Vagina (tissue), 2 donors: ENCODE data around the gene TTC23. TPM values are rescaled to one million over a fixed set of nuclear protein-coding genes. Genes with fewer than 3 reads are reported as not detected.
A peak's percentile ranks its signal among the peaks of the same experiment; 100 is the strongest.

ENCODE experiments used
- DNase-seq, 2 donors: peaks; one replicate each; pipeline ENCODE4 v3.0.0-alpha.2; 2017; ENCODE audit errors: extremely low spot score in 2 of 2
- H3K27ac ChIP-seq: fragments of 200-600 bp; sonication (generic); one replicate; pipeline ENCODE4 v1.5.1; 2019
- H3K27me3 ChIP-seq: fragments of 200-600 bp; sonication (generic); one replicate; pipeline ENCODE4 v1.5.1; 2019
- H3K36me3 ChIP-seq, 2 donors: fragments of 200-600 bp; sonication (generic); one replicate each; pipeline ENCODE4 v1.5.1; 2017 to 2019
- H3K4me1 ChIP-seq: fragments of 200-600 bp; sonication (generic); one replicate; pipeline ENCODE4 v1.5.1; 2019
- H3K4me3 ChIP-seq, 2 donors: fragments of 200-600 bp; sonication (generic); 1 replicate in 1 of 2; 2 replicates in 1 of 2; pipeline ENCODE4 v1.5.1; 2016 to 2019
- H3K9me3 ChIP-seq: fragments of 200-600 bp; sonication (generic); one replicate; pipeline ENCODE4 v1.5.1; 2019
- CTCF ChIP-seq, 3 experiments: fragments of 450-650 bp in 2 of 3; fragments of 200-600 bp in 1 of 3; sonication (generic) in 1 of 3; IDR thresholded peaks; one replicate each; pipeline ENCODE4 v1.5.1; 2017 to 2019; ENCODE audit warnings: antibody characterized with exemption in 3 of 3, mild to moderate bottlenecking in 2 of 3, moderate library complexity in 2 of 3
- POLR2A ChIP-seq, 2 donors: fragments of 450-650 bp; IDR thresholded peaks; one replicate each; pipeline ENCODE4 v1.6.1; 2017; ENCODE audit warnings: antibody characterized with exemption in 2 of 2, mild to moderate bottlenecking in 2 of 2, moderate library complexity in 2 of 2
- POLR2AphosphoS5 ChIP-seq, 2 donors: sonication (generic); formaldehyde crosslinking; IDR thresholded peaks; one replicate each; pipeline ENCODE4 v1.9.0; 2017; ENCODE audit warnings: antibody characterized with exemption in 2 of 2, mild to moderate bottlenecking in 2 of 2, low read depth in 1 of 2; ENCODE audit not compliant: insufficient read depth in 1 of 2
- intact Hi-C: fragments of 100-400 bp; cut with DNase I; formaldehyde crosslinking; loops from one replicate; pipeline ENCODE4 v1.15.1; 2023
- total RNA-seq: library from RNA; depleted of rRNA; stranded (reverse); fragments of >200 nt; gene quantifications from one replicate; pipeline ENCODE4 v1.2.3, GENCODE V29; 2016

The TTC23 gene
- total RNA-seq, 1 donor from 2014 or later = 64.1 TPM

- intact Hi-C loops = no loop called here
- Histone ChIP-seq H3K27me3 (no peaks in the 10 kb centered on the region), H3K4me3 (peak overlapping the region in 1 of 2 donors; percentile 6), H3K9me3 (no peaks in the 10 kb centered on the region), H3K4me1 (peaks cover 27% of the 10 kb centered on the region), H3K36me3 (no peaks in the 10 kb centered on the region), H3K27ac (peak overlapping the region; percentile 46)
- TF ChIP-seq CTCF (IDR thresholded peaks at IDR 0.05) (no peak), POLR2AphosphoS5 (IDR thresholded peaks at IDR 0.05; ENCODE audit: insufficient read depth in 1 of 2, low read depth in 1 of 2) (no peak), POLR2A (IDR thresholded peaks at IDR 0.05) (no peak)
- DNase-seq = no peak
Observed at GRCh38 chr15:99109555-99110021, 139.8 kb downstream of the TTC23 start.

GRCh38 chr15:99108993-99109392 is 140.4 kb downstream of the TTC23 start:
- H3K27me3 ChIP-seq = no peaks in the 10 kb centered on the region
- TF ChIP-seq POLR2A (IDR thresholded peaks at IDR 0.05) = no peak
- TF ChIP-seq POLR2AphosphoS5 (IDR thresholded peaks at IDR 0.05; ENCODE audit: insufficient read depth in 1 of 2, low read depth in 1 of 2) = no peak
- no peak for TF ChIP-seq CTCF (IDR thresholded peaks at IDR 0.05)
- DNase-seq = no peak
- H3K27ac ChIP-seq = peak overlapping the region; percentile 17
- no peak overlapping the region for H3K4me3 ChIP-seq
- peaks cover 27% of the 10 kb centered on the region for H3K4me1 ChIP-seq
- H3K9me3 ChIP-seq = no peaks in the 10 kb centered on the region
- no peaks in the 10 kb centered on the region for H3K36me3 ChIP-seq
- intact Hi-C loops = no loop called here

DNA sequence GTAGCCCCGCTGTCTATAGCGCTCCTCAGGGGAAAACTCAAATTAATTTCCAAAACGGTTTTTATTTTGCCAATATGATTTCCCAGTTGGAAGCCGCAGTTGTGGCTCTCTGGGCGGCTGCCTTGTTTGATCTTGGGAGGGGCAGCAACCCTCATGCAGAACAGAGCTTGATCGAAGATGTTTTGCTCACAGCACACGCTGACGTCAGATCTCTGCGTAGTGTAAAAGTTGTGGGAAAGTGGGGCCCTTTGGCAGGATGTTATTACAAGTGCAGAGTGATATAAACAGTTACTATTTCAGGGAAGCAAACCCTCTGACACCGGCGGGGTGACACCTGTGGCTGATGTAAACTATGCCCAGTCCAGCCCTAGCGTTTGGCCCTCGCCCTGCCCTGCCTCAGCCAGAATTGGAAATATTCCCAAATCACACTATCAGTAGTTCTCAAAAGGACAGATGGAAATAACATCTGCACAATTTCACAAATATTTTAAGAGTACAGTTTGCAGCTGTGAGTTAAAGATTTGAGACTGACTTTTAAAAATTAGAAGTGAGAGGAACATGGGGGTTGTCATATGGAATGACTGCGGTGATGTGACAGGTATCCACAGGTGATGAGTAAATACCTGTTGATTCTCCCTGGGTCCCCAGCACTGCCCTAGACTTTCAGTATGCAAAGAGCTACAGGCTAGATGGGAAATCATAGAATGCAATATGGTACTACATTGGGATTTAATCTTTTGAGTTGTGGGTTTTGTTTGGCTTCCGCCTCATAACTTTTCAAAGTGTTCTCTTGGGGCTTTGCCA is 142.8 kb downstream of the TTC23 start:
- H3K27ac ChIP-seq = peak overlapping the region; percentile 86
- H3K9me3 ChIP-seq = no peaks in the 10 kb centered on the region
- peak overlapping the region; percentile 60 to 76 for H3K4me3 ChIP-seq
- no peak for TF ChIP-seq POLR2A (IDR thresholded peaks at IDR 0.05)
- TF ChIP-seq POLR2AphosphoS5 (IDR thresholded peaks at IDR 0.05; ENCODE audit: insufficient read depth in 1 of 2, low read depth in 1 of 2) = peak in 1 of 2 donors; percentile 16
- no peak for TF ChIP-seq CTCF (IDR thresholded peaks at IDR 0.05)
- H3K4me1 ChIP-seq = peaks cover 27% of the 10 kb centered on the region
- intact Hi-C loops = no loop called here
- no peaks in the 10 kb centered on the region for H3K36me3 ChIP-seq
- DNase-seq = no peak
- H3K27me3 ChIP-seq = no peaks in the 10 kb centered on the region

GRCh38 chr15:99105514-99106341 is 143.7 kb downstream of the TTC23 start:
- peaks cover 19% of the 10 kb centered on the region for H3K4me1 ChIP-seq
- no peaks in the 10 kb centered on the region for H3K9me3 ChIP-seq
- peak overlapping the region; percentile 60 to 76 for H3K4me3 ChIP-seq
- no peaks in the 10 kb centered on the region for H3K27me3 ChIP-seq
- peak overlapping the region; percentile 86 for H3K27ac ChIP-seq
- H3K36me3 ChIP-seq = no peaks in the 10 kb centered on the region
- DNase-seq = no peak
- intact Hi-C loops = loop anchor here (2.0 kb wide), 1 partner anchor 107 kb away; no protein-coding TSS in a partner anchor
- no peak for TF ChIP-seq CTCF (IDR thresholded peaks at IDR 0.05)
- TF ChIP-seq POLR2A (IDR thresholded peaks at IDR 0.05) = no peak
- TF ChIP-seq POLR2AphosphoS5 (IDR thresholded peaks at IDR 0.05; ENCODE audit: insufficient read depth in 1 of 2, low read depth in 1 of 2) = no peak
